GM19240 (cell line): ENCODE results near the gene BUB3.

Experiments used
- DNase-seq: peaks from one replicate; pipeline ENCODE4 v3.0.0; 2011; ENCODE audit warnings: low spot score; ENCODE audit not compliant: insufficient read length

BUB3 gene

DNA sequence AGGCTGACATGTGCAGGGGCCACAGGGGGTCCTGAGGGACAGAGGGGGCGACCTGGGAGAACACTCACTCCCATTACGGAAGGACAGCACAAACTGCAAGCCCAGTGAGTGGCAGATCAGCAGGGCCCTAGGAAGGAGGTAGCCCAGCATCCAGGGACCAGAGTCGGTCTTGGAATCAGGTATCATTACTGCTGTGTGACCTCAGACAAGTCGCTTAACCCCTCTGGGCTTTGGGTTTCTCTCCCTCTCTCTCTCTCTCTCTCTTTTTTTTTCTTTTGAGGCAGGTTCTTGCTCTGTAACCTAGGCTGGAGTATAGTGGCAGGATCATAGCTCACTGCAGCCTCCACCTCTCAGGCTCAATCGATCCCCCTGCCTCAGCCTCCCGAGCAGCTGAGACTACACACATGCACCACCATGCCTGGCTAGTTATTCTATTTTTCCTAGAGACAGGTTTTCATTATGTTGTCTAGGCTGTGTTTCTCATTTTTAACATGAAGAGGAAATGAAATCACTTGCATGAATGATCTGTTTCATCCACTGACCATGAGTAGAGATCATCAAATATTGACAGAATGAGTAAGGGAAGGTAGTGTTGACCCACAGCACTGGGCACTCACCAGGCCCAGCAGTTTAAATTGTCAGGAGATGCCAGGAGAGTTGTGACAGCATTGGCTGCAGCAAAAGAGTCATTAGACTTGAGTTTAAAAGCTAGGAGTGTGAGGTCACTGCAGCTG, 49.4 kb downstream of the BUB3 start:
- no peak for DNase-seq

DNA sequence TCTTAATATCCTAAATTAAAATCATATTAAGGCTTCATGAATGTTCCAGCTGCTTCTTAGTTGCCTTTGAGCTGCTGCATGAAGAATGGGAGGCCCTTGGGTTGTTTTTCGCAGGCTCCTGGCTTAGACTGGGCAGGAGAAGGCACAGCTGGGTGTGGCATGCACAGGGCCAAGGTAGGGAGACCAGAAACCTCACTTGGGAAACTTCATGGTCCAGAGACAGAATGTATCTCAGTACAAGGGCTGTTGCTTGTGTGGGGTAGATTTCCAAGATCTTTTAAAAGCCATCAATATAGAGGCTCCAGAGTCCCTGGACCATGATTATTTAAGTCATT, 49.9 kb downstream of the BUB3 start:
- DNase-seq = no peak

DNA sequence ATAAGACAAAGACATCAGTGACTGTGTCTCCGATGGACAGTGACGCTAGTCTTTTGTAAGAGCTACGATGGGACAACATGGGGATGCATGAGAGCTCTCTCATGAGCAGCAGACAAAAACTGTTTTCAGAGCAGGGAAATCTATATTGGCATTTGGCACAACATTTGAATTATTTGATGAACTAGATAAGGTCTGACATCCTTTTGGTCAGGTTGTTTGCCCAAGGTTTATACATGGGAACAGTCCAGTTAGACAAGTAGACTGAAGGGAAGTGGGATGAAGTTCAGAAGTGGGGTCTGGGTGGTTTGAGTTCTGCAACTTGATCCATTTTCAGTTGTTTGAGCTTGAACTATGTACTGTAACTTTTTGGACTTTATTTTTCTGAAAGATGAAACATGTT, 50.8 kb downstream of the BUB3 start:
- no peak for DNase-seq

DNA sequence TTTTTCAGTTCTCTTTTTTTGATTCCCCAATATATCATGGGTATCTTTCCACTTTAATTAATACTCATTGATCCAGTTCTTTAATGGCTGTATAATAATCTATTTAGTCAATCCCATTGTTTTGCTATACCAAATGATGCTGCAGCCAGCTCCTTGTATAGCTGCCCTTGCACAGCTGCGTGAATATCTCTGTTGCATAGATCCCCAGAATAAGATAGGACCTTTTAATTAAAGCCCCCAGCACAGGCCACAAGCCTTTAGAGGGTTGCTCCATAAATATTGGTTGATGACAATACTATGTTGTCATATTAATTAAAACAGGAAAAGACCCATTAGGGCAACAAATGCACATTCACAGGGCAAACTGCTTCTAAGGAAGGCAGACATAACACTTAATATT, 57.9 kb downstream of the BUB3 start:
- DNase-seq = no peak

DNA sequence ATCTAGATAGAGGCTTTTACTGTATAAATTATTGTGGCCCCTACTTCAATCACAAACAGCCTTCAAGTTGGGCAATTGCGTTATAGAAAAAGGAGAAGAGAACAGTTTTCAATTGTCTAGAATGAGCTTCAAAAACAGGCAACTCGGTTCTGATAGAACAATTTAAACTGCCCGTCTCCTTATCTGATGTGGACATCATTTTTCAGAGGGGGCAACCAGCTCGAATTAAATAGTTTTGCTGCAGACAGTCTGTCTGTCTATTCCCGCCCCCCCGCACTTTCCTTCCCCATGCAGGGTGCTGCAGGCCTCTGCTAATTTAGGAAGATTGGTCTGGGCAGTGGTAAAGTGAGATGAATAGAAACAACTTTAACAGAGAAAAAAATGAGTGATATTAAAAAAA, 58.4 kb downstream of the BUB3 start:
- no peak for DNase-seq

DNA sequence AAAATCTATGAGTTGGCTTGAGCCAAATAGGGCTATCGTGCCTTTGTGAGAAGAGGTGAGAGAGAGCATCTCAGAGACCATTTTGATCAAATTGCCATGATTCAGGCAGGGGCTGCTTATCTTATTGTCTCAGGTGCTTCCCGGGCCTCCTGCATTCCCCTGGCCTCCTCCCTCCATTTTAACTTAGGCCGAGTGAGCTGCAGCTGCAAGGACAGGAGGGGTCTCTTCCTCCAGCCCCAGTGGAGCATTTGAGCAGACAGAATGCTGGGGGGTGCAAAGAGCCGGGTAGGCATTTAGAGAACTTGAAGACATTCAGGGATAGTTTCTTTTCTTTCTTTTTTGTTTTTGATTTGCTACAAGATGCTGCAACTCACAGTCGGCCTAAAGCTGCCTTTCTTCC, 59.0 kb downstream of the BUB3 start:
- DNase-seq = no peak
